HepG2 (cell line): Measurements from ENCODE around the gene APOC3. TPM values are rescaled to one million over a fixed set of nuclear protein-coding genes. Genes with fewer than 3 reads are reported as not detected.

Experiments
- AKAP8 ChIP-seq: sonication (generic); formaldehyde crosslinking; IDR thresholded peaks from 2 replicates; pipeline ENCODE4 v1.5.1; 2020; ENCODE audit warnings: mild to moderate bottlenecking, missing genetic modification reagents
- ARNTL ChIP-seq: sonication (generic); formaldehyde crosslinking; IDR thresholded peaks from 2 replicates; pipeline ENCODE4 v1.4.0; 2020; ENCODE audit warnings: mild to moderate bottlenecking, missing genetic modification reagents
- DNMT1 ChIP-seq: sonication (generic); formaldehyde crosslinking; IDR thresholded peaks from 2 replicates; pipeline ENCODE4 v1.5.1; 2020; ENCODE audit warnings: mild to moderate bottlenecking, missing genetic modification reagents
- HOMEZ ChIP-seq: IDR thresholded peaks from 2 replicates; pipeline ENCODE4 v1.6.1; 2016; ENCODE audit warnings: low read depth
- NFE2 ChIP-seq: sonication (generic); formaldehyde crosslinking; IDR thresholded peaks from 2 replicates; pipeline ENCODE4 v1.4.0; 2020; ENCODE audit warnings: missing genetic modification reagents
- PAWR ChIP-seq: sonication (generic); formaldehyde crosslinking; IDR thresholded peaks from 2 replicates; pipeline ENCODE4 v1.4.0; 2020; ENCODE audit warnings: missing genetic modification reagents, mild to moderate bottlenecking, borderline replicate concordance
- RBM22 ChIP-seq: fragments of 200-400 bp; formaldehyde crosslinking; optimal IDR thresholded peaks from 2 replicates; pipeline ENCODE3; 2017; ENCODE audit warnings: mild to moderate bottlenecking, low read length, moderate library complexity
- ZBTB44 ChIP-seq: sonication (generic); formaldehyde crosslinking; IDR thresholded peaks from 2 replicates; pipeline ENCODE4 v1.4.0; 2020; ENCODE audit warnings: missing genetic modification reagents
- ZNF235 ChIP-seq: sonication (generic); formaldehyde crosslinking; IDR thresholded peaks from 2 replicates; pipeline ENCODE4 v1.8.1; 2023; ENCODE audit warnings: mild to moderate bottlenecking, missing genetic modification reagents, borderline replicate concordance
- ZNF589 ChIP-seq: sonication (generic); formaldehyde crosslinking; conservative IDR thresholded peaks from 2 replicates; pipeline ENCODE4 v1.8.0; 2022; ENCODE audit warnings: mild to moderate bottlenecking, moderate library complexity, missing genetic modification reagents
- polyA plus RNA-seq, 8 experiments: library from polyadenylated mRNA; depleted of rRNA in 3 of 8; stranded (reverse) in 7 of 8; unstranded in 1 of 8; fragments of >200 nt; fragmentation: Illumina TruSeq in 4 of 8; extraction: Trizol in 4 of 8; gene quantifications; 2 replicates each; pipeline versions ENCODE4 v1.2.1 to v1.2.3, GENCODE V29; 2011 to 2016; ENCODE audit warnings: low read depth in 4 of 8, missing spikeins in 1 of 8, mixed read lengths in 1 of 8; ENCODE audit not compliant: insufficient read depth in 1 of 8
- total RNA-seq, 5 experiments: library from RNA; depleted of rRNA; stranded (reverse); fragments of >200 nt; fragmentation: Illumina TruSeq; extraction: Trizol; gene quantifications; 2 replicates each; pipeline ENCODE4 v1.2.3, GENCODE V29; 2016; ENCODE audit warnings: low read depth in 1 of 5

The APOC3 gene
- total and polyA plus RNA-seq, 2 of the 13 experiments (the other 11 are each of a cell fraction or from before 2014, with no cell fraction given): 314 to 687 TPM

GRCh38 chr11:116835042-116835772 lies 5.5 kb downstream of the APOC3 start (continued):
- TF ChIP-seq NFE2 (CRISPR knock-in tag) (no peak), HOMEZ (CRISPR knock-in tag) (no peak), ARNTL (CRISPR knock-in tag) (no peak), ZNF589 (CRISPR knock-in tag) (no peak), DNMT1 (CRISPR knock-in tag) (no peak), RBM22 (peak; percentile 68), PAWR (no peak), AKAP8 (CRISPR knock-in tag) (0 out of 2 replicates have a peak, but pooled peaks have one; percentile 20), ZNF235 (CRISPR knock-in tag) (peak; percentile 31; the same call in 1 of the 2 replicates), ZBTB44 (CRISPR knock-in tag) (no peak)
